A204.1 (cell line): ENCODE results near the gene FOXN3.

Experiments used
- FAIRE-seq: peaks from 2 replicates; lab custom pipeline; 2012; peaks lifted over from hg19 to GRCh38; lab: Jason Lieb, UNC

The FOXN3 gene

GRCh38 chr14:89330236-89331002 lies 86.6 kb downstream of the FOXN3 start:
- FAIRE-seq, result no peak

DNA sequence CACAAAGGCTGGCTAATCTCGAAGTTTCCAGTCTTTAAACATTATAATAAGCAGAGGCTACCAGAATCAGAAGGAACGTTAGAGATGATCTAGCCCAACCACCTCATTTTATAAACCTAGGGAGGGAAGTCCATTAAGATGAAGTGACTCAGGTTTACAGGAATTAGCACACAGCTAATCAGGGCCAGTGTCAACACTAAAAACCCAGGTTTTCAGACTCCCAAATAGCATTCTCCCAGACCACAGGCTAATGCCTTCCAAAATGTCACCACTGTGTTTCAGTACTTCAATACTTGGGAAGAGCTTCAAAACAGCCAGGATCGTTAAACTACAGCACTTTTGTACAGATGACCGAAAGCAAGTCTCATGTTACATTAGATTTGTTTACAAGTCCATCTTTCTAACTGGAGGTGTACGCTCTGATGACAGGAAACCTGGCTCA lies 89.2 kb downstream of the FOXN3 start:
- no peak for FAIRE-seq

DNA sequence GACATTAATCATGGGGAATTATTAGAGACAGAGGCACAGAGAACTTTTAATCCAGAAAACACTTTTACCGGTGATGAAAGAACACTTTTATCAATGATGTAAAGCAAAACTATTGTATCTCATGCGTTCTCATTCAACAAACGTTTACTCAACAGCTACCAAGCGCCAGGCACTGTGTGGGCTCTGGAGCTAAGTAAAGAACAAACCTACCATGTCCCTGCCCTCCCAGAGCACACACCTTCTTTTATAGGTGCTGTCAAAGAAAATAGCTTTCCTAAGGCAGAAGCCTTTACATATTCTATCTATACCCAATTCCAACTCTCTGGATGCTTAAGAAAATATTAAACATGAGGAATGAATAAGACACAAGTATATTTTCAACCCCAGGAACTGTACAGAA lies 91.1 kb downstream of the FOXN3 start:
- FAIRE-seq, result no peak

GRCh38 chr14:89325299-89325883 lies 91.6 kb downstream of the FOXN3 start:
- FAIRE-seq, result no peak

- no peak for FAIRE-seq
These were observed 92.3 kb downstream of the FOXN3 start for GRCh38 chr14:89324501-89325298.

DNA sequence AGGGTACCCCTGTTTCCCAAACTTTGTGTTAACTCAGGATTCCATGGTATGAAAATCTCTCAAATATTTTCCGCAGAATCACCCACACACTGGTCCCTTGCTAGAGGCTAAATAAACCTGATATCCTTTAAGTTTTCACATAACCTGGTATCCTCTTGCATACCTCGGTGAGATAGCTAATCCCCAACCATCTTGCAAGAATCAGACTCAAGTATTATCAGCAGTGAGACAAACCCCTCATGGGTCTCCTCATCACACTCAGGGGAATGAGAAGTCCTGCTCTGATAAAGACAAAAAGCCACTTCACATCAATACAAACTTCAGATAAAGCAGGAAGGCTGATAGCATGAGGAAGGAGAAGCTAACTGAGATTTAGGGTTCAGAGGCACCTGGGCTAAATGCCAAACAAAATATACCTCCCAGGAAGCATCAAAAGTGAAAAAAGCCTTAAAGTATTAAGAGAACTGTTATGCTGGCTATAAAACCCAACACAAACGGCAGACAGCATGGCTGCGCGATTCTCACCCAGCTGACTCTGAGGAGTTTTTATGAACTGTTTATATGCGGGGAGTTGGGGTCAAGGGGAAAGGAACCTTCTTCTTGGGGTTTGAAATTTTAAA lies 96.5 kb downstream of the FOXN3 start:
- no peak for FAIRE-seq

DNA sequence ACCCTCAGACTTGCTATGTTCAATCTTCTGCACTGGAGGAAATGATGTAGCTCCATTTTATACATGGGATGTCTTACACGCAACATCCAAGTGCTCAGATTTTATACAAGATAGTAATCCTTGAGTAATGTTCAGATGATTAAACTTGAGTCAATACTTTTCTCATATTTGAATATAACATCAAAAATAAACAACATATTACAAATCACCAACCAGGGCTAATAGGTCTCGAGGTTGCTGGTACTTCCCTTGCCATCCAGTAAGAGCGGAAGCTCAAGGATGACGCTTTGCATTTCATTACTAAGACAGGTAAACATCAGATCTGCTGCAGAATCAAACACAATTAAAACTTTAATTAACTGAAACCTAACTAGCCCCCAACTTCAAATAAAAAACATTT lies 97.3 kb downstream of the FOXN3 start:
- FAIRE-seq, result no peak

DNA sequence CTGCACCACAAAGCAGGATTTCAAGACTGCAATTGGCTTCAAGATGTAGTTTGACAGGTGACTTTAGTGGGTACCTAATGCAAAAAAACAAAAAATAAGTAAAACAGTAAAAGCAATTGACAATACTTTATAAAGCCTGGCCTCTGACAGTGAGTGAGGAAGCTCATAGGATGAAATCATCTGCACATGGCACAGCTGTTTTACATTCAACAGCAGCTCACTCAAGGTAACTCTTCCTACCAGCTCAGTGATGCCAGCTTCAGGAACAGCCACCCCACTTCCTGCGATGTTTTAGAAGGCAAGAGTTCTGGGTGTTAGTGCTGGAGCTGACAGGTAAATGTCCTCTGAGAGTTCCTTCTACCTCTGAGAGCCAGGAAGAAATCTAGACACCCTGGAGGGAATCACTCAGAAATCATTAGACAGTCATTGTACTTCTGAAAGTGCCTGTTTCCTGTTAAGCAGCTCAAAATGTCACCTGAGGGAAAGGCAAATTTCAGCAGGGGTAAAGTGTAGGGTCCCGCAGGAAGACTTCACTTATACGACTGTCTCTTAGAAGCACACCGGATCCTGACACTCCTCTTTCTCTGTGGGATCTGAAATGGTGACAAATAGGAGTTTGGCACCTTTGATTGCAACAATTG lies 99.9 kb downstream of the FOXN3 start:
- FAIRE-seq, result no peak

DNA sequence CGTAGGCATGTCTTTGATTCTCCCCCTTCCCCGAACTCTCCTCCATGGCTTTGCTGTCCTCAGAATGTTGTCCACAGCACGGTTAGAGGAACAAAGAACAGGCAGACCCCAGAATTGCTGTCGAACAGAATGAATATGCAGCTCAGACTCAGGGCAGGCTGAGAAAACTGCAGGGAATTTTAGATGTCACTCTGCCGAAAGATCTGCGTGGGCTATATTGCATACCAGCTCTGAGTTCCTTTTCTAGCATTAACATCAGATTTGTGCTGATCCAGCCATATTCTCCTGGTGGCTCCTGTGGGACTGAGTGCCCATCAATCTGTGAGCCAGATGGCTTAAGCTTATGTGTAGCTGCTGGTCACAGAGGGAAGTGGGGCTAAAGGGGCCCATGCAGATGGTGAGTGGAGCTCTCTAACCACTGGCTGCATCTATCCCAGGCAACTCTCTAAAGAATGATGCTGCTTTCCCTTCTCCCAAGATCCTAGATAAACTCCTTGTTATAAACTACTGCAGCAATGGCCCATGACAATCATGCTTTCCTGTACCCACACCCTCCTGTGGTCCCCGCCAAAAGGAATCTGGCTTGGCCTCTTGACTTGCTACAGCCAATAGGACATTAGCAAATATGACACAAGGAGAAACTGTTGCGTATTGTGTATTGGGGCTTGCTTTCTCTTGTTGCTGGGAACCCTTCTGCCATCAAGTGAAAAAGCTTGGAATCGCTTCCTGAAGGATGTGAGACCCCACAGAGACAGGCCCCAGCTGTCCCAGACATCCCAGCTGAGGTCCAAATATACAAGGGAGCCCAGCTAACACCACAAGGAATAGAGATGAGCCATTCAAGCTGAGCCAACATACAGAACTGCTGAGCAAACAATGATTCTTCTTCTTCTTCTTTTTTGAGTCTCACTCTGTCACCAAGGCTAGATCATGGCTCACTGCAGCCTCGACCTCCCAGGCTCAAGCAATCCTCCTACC lies 101.3 kb downstream of the FOXN3 start:
- no peak for FAIRE-seq

DNA sequence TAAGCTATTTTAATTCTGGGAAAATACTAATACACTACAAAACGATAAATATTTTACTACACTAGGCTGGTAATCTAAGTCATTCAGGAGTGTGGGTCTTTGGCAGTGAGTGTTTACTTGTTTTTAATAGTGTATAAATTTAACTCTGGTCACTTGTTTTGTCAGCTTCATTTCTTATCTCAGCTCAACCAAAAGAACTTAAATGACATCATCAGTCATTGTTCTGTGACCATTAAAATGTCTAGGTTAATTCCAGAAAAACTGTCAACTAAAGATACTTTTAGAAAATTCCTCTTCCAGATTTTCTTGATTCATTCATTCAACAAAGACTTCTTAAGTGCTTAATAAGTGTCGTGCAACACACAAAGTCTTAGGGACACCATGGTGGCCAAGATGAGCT lies 102.8 kb downstream of the FOXN3 start:
- FAIRE-seq, result no peak

DNA sequence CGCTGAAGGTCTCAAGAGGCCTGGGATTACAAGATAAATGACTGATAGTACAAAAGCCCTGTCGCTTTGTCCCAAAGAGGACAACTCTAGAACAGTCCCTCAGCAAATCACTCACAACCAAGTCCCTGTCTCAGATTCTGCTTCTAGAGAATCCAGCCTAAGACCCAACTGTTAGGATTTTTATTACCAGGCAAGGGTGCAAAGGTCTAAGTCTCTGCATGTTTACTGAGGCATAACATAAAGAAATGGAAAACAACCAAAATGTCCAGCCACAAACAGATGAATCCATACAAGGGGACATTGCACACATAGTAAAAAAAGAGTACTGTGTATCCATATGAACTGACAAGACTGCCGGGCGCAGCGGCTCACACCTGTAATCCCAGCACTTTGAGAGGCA lies 104.1 kb downstream of the FOXN3 start:
- FAIRE-seq, result no peak

DNA sequence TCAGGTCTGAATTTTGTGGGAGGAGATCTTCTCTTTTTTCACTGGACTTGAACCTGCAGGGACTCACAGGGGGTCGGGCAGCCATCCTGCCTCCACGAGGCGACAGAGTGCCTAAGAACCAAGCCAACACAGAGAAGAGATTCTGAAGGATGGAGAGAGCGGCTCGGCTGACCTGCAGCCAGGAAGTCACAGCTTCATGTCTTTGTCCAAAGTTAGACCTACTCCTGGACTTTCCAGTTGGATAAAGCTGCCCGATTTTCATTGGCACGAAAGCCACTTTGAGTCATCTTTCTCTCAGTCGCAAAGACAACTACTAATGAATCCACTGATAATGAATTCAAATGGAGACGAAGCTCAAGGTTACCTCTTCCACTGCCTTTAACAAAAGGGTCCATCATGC lies 106.8 kb downstream of the FOXN3 start:
- no peak for FAIRE-seq

DNA sequence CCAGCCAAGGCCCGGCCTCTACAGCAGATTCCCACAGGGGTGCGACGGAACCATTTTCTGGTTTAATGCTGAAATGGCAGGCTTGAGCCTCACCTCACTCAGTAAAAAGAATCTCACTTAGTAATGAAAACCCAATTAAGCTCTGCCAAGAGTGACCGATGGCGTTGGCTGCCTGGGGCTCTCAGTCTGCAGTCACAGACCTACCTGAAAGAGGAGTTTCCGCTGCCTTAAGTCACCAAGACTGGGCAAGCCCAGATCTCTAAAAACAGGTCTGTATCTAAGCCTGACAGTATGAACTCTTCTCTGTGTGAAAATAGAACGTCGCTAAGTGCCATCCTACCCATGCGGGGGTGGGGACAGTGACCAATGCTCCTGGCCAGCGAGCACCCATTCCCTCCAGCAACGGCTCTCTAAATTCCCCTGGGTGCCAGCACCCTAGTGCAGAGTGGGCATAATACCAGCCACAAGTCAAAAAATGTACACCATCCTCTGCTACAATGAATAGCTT lies 107.3 kb downstream of the FOXN3 start:
- FAIRE-seq, result no peak

DNA sequence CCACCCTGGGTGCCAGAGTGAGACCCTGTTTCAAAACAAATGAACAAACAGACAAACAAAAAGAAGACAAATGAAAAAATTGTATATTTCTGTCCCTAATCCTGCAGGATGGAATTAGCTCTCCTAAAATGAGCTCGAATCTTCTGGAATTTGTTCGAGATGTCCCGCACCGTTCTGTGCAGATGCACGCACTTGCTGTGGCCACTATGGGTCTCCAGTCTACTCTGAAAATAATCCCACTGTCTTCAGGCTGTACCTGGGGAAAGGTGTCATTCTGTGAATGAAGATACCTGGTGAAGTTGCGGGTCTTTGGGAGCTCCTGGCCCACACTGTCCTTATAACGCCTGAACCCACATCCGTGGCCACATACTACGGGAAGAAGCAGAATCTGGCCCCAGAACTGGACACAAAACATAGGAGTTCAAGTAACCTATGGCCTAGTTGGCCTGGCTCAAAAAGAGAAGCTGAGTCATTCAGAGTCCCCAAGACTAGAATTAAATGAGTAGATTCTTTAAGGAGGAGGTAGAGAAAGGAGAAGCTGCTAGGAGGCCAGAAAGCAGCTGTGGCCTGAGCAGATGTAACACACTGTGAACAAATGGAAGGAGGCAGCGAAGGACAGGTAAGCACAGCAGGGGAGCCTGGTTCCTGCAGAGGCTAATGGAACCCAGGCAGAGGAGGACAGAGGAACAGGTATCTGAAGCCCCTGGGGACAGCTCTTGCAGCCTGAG lies 108.6 kb downstream of the FOXN3 start:
- no peak for FAIRE-seq

GRCh38 chr14:89307409-89307808 lies 109.6 kb downstream of the FOXN3 start:
- no peak for FAIRE-seq

DNA sequence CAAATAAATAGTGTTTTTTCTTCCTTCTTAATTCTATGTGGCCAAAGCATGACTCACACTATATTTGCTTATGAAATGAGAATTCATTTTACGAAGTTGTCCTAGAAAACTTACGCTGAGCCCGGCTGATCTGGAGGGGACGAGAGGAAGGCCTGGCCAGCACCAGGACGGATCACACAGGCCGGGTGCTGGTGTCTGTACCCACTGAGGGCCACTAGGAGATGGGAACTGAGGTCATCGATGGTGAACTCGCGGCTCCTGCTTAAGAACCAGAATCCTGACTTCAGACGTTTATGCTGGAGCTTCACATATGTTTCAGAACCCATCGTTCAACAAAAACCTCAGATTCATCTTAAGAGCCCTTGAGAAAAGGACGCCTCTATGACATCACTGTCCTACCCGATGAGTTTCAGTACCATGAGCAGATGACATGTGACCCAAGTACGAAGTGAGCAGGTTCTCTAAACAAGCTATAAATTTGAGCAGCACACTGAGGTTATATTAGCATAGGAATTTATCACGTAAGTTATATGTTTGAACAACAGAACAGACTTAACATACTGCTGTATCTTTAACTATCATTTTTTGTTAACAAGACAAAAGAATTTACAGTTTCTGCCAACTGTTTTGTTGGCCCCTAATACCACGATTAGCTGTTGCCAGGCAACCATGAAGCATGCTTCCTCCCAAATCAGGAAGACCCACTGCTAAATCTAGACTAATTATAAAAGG lies 111.9 kb downstream of the FOXN3 start:
- FAIRE-seq, result no peak

DNA sequence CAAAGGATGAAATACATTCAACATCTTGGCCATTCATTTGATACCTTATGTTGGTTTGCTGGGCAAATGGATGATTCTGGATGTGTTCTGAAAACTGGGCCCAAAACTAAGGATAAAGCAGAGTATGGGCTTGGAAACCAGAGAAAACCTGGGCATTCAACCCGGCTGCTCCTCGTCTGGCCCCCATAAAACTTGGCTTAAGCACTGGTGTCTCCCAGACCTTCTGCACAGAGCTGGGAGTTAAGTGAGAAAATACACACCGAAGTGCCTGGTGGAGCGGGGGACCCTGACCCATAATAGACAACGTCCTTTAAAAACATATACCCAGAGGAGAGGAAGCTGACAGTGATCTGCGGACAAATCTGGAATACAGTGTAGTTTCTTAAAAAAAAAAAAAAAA lies 112.5 kb downstream of the FOXN3 start:
- FAIRE-seq, result no peak

- FAIRE-seq, result no peak
These were observed 113.3 kb downstream of the FOXN3 start for GRCh38 chr14:89303456-89304435.
